Smooth muscle cell (in vitro differentiated cells): ENCODE measurements around the gene ELAVL4. TPM values are rescaled to one million over a fixed set of nuclear protein-coding genes. Genes with fewer than 3 reads are reported as not detected.

ENCODE experiments used
- DNase-seq: peaks from one replicate; lab custom pipeline; 2025; ENCODE audit not compliant: unreplicated experiment; lab: John Stamatoyannopoulos, UW
- H2AFZ ChIP-seq: fragments of 200-600 bp; sonication (generic); 2 replicates; pipeline ENCODE4 v1.6.0; 2016; ENCODE audit warnings: antibody characterized with exemption, low read depth, mild to moderate bottlenecking
- H3F3A ChIP-seq: fragments of 200-600 bp; sonication (generic); 2 replicates; pipeline ENCODE4 v1.6.0; 2017; ENCODE audit warnings: antibody characterized with exemption, low read depth
- H3K27ac ChIP-seq: fragments of 200-600 bp; sonication (generic); 2 replicates; pipeline ENCODE4 v1.5.1; 2016; ENCODE audit warnings: low read depth, mild to moderate bottlenecking
- H3K27me3 ChIP-seq: fragments of 200-600 bp; sonication (generic); 2 replicates; pipeline ENCODE4 v1.6.1; 2016; ENCODE audit warnings: low read depth, mild to moderate bottlenecking
- H3K36me3 ChIP-seq: fragments of 200-600 bp; sonication (generic); 2 replicates; pipeline ENCODE4 v1.5.1; 2016; ENCODE audit warnings: low read depth
- H3K4me1 ChIP-seq: fragments of 200-600 bp; sonication (generic); 2 replicates; pipeline ENCODE4 v1.5.1; 2016; ENCODE audit warnings: low read depth
- H3K4me2 ChIP-seq: fragments of 200-600 bp; sonication (generic); 2 replicates; pipeline ENCODE4 v1.6.0; 2016; ENCODE audit warnings: mild to moderate bottlenecking
- H3K4me3 ChIP-seq: fragments of 200-600 bp; sonication (generic); 2 replicates; pipeline ENCODE4 v1.5.1; 2016; ENCODE audit warnings: mild to moderate bottlenecking
- H3K79me2 ChIP-seq: fragments of 200-600 bp; sonication (generic); 2 replicates; pipeline ENCODE4 v1.6.0; 2016; ENCODE audit warnings: low read depth, mild to moderate bottlenecking
- H3K9ac ChIP-seq: fragments of 200-600 bp; sonication (generic); 2 replicates; pipeline ENCODE4 v1.6.0; 2016; ENCODE audit warnings: low read depth
- H3K9me3 ChIP-seq: fragments of 200-600 bp; sonication (generic); replicated peaks from 2 replicates; pipeline ENCODE4 v1.5.1; 2016; ENCODE audit warnings: low read depth
- H4K20me1 ChIP-seq: fragments of 200-600 bp; sonication (generic); 2 replicates; pipeline ENCODE4 v1.6.0; 2016; ENCODE audit warnings: low read depth
- WGBS: methylation state at CpG from one replicate; pipeline ENCODE4 v1.1.7; 2016; ENCODE audit warnings: low lambda C conversion rate; 5-methylcytosine and 5-hydroxymethylcytosine counted together
- polyA plus RNA-seq: library from polyadenylated mRNA; unstranded; fragments of >200 nt; fragmentation: Nextera tagmentation; extraction: Ambion mirVana; gene quantifications from 2 replicates; pipeline ENCODE4 v1.2.1, GENCODE V29; 2016
- total RNA-seq: library from RNA; depleted of rRNA; stranded (reverse); fragments of >200 nt; gene quantifications from 2 replicates; pipeline ENCODE4 v1.2.3, GENCODE V29; 2014
- TF ChIP-seq, protein P1 (sequence below): fragments of 200-600 bp; sonication (generic); IDR thresholded peaks from 2 replicates; pipeline ENCODE4 v1.5.1; 2017; ENCODE audit warnings: borderline replicate concordance, mild to moderate bottlenecking, antibody characterized with exemption; ENCODE audit not compliant: insufficient read depth, poor library complexity, severe bottlenecking

Gene ELAVL4
- total and polyA plus RNA-seq, 2 experiments from 2014 or later = not detected

DNA sequence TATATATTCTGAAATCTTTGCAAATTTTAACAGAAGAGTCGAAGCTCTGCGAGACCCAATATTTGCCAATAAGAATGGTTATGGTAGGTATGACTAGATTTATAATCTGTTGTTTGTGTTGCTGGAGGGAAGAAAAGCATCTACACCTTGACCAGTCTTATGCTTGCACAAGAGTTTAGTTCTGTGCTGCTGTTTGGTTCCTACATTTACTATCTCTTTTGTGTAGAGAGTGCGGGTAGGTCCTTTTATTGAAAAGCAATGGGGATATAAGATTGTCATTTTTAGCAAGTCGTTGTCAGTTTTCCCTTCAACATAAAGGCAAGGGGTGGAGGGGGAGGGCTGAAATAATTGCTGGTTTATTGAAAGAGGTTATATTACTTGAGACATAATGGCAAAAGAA, 396 bp downstream of the ELAVL4 start:
- 82% methylated on average over 4 of the region's 4 CpGs for WGBS
- TF ChIP-seq, protein P1, sequence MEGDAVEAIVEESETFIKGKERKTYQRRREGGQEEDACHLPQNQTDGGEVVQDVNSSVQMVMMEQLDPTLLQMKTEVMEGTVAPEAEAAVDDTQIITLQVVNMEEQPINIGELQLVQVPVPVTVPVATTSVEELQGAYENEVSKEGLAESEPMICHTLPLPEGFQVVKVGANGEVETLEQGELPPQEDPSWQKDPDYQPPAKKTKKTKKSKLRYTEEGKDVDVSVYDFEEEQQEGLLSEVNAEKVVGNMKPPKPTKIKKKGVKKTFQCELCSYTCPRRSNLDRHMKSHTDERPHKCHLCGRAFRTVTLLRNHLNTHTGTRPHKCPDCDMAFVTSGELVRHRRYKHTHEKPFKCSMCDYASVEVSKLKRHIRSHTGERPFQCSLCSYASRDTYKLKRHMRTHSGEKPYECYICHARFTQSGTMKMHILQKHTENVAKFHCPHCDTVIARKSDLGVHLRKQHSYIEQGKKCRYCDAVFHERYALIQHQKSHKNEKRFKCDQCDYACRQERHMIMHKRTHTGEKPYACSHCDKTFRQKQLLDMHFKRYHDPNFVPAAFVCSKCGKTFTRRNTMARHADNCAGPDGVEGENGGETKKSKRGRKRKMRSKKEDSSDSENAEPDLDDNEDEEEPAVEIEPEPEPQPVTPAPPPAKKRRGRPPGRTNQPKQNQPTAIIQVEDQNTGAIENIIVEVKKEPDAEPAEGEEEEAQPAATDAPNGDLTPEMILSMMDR = no peak
- H3K9ac ChIP-seq = no peak overlapping the region

DNA sequence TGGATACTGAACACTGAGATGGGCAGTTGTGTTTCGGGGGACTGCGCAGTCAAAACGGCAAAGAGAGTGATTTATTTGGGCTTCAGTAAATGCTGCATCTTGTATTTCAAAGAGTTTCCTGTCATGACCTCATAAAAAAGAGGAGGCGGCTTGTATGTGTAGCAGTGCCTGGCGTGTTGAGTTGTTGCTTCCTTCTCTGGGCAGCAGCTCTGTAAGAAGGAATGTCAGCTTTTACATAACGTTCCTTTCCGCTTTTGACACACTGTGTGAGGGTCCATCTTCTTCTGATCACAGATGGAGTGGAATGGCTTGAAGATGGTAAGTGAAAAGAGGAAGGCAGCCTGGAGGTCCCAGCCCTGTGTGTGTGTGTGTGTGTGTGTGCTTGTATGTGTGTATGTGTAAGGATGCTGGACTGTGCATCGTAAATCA, 941 bp downstream of the ELAVL4 start:
- no peak overlapping the region for H3K4me3 ChIP-seq
- no peaks in the 10 kb centered on the region for H3K9me3 ChIP-seq
- H3K27ac ChIP-seq = no peak overlapping the region
- no peaks in the 10 kb centered on the region for H3K79me2 ChIP-seq
- H3K36me3 ChIP-seq = no peaks in the 10 kb centered on the region
- no peak overlapping the region for H2AFZ ChIP-seq
- H3K27me3 ChIP-seq = no peaks in the 10 kb centered on the region
- H3K9ac ChIP-seq = no peak overlapping the region
- 69% methylated on average over 8 of the region's 8 CpGs for whole genome bisulfite sequencing
- DNase-seq = no peak
- H4K20me1 ChIP-seq = no peaks in the 10 kb centered on the region
- no peaks in the 10 kb centered on the region for H3K4me1 ChIP-seq
- TF ChIP-seq, protein P1 = no peak
- no peak overlapping the region for H3K4me2 ChIP-seq
- no peaks in the 10 kb centered on the region for H3F3A ChIP-seq

More for the DNA sequence above, 396 bp downstream of the ELAVL4 start:
- Histone ChIP-seq H3F3A (no peaks in the 10 kb centered on the region), H3K27ac (no peak overlapping the region), H3K36me3 (no peaks in the 10 kb centered on the region), H3K9me3 (no peaks in the 10 kb centered on the region), H3K4me3 (no peak overlapping the region), H3K4me1 (no peaks in the 10 kb centered on the region), H3K79me2 (no peaks in the 10 kb centered on the region), H2AFZ (no peak overlapping the region), H3K27me3 (no peaks in the 10 kb centered on the region), H3K4me2 (no peak overlapping the region), H4K20me1 (no peaks in the 10 kb centered on the region)
- DNase-seq = no peak

DNA sequence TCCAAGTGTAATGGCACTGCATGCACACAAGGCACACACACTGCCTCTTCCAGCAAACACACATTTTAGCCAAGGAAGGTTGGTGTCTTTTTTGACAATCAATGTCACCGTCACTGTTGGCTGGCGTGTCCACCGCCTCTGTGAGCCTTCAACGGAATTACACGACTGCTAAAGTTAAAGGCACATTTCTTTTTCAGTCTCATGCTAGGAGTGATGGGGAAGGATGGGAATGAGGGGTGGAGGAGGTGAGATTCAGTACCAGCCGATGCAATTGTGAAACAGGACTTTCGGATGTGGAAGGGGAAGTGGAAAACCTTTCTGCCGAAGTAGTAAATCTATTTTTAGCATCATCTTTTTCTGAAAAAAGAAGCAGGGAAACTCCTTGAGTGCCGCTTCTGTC, 1.4 kb downstream of the ELAVL4 start:
- H3K4me2 ChIP-seq = no peak overlapping the region
- DNase-seq = no peak
- H3K4me3 ChIP-seq = no peak overlapping the region
- no peaks in the 10 kb centered on the region for H3F3A ChIP-seq
- no peaks in the 10 kb centered on the region for H4K20me1 ChIP-seq
- no peaks in the 10 kb centered on the region for H3K27me3 ChIP-seq
- H3K9me3 ChIP-seq = no peaks in the 10 kb centered on the region
- no peak overlapping the region for H3K9ac ChIP-seq
- no peaks in the 10 kb centered on the region for H3K4me1 ChIP-seq
- no peaks in the 10 kb centered on the region for H3K79me2 ChIP-seq
- no peak overlapping the region for H3K27ac ChIP-seq
- TF ChIP-seq, protein P1 = no peak
- no peaks in the 10 kb centered on the region for H3K36me3 ChIP-seq
- 80% methylated on average over 9 of the region's 9 CpGs for WGBS
- no peak overlapping the region for H2AFZ ChIP-seq

DNA sequence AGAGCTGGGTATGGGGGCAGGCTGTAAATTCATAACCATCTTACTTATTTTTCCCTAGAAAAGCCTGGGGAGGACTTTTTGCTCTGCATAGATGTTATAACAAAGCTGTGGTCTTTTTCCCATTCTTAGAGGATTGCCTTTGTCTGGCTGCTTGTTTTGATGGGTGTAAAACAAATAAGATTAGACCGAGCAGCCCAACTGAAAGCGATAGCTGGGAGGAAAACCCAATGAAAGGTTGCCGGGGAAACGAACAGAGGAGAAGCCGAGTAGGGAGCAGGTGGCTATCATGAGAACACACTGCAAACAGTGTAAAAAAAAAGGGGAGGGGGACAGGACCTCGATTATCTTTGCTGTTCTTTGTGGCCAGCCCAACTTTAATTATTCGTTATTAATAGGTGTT, 1.9 kb downstream of the ELAVL4 start:
- Histone ChIP-seq H3K4me1 (no peaks in the 10 kb centered on the region), H3K9me3 (no peaks in the 10 kb centered on the region), H3K9ac (no peak overlapping the region), H3F3A (no peaks in the 10 kb centered on the region), H3K27me3 (no peaks in the 10 kb centered on the region), H2AFZ (no peak overlapping the region), H4K20me1 (no peaks in the 10 kb centered on the region), H3K79me2 (no peaks in the 10 kb centered on the region), H3K27ac (no peak overlapping the region), H3K4me3 (no peak overlapping the region), H3K36me3 (no peaks in the 10 kb centered on the region), H3K4me2 (no peak overlapping the region)
- TF ChIP-seq, protein P1 = no peak
- 65% methylated on average over 7 of the region's 7 CpGs for WGBS
- no peak for DNase-seq
